HK-2 (cell line): ENCODE measurements around the gene APCDD1.
"Not testable (repeated sequence)": the region's sequence is repeated elsewhere in the genome, so short reads cannot be mapped to it uniquely, and the experiment has no call there.

Experiments
- DNase-seq: peaks from one replicate; pipeline ENCODE4 v3.0.0-alpha.2; 2018; ENCODE audit not compliant: unreplicated experiment

APCDD1 gene

GRCh38 chr18:10463096-10463495, 8.7 kb downstream of the APCDD1 start:
- no peak for DNase-seq

- DNase-seq = no peak
Observed at GRCh38 chr18:10463741-10464140, 9.3 kb downstream of the APCDD1 start.

DNA sequence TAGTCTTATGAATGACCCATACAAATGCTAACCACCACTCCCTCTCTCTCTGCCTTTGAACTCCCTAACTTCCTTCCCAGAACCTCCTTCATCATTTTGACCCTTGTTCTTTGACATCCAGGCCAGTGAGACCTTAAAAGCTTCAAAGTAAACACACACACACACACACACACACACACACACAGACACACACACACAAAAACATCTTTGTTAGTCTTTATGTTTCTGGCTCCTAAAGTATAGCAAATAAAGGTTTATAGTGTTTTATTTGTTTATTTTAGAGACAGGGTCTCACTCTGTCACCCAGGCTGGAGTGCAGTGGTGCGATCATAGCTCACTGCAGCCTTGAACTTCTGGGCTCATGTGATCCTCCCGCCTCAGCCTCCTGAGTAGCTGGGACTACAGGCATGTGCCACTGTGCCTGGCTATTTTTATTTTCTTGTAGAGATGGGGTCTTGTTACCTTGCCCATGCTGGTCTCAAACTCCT, 9.8 kb downstream of the APCDD1 start:
- DNase-seq = not testable (repeated sequence)

DNA sequence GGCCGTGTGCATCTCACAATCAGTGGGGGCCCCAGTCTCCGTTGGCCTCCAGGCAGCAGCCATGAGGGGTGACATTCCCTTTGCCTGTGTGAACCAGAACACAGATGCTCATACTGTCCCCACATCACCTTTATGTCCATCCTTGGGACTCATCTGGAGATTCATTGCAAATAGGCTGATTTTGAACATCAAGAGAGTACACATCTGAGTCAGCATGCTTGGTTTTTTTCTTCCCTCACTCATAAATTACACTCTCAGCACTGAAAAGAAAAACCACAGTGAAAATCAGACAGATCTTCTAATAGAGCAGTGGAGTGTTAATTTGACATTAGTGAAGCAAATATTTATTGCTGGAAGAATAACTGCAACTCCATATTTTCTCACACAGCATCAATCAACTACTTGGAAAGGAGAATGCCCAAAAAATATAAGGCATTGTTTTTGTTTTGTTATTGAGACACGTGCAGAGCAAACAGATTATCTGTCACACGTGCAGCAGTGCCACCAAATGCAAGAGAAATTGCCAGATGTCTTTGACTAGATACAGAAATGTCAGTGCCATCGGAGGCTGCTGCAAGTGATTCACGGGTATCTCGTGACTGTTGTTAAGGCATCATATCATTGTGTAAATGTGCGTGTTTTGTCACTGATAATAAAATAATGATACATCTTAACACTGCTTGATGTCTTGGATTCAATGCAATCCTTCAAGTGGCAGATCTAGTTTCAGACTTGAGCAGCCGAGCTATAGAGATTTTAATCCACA, 10.9 kb downstream of the APCDD1 start:
- no peak for DNase-seq

DNA sequence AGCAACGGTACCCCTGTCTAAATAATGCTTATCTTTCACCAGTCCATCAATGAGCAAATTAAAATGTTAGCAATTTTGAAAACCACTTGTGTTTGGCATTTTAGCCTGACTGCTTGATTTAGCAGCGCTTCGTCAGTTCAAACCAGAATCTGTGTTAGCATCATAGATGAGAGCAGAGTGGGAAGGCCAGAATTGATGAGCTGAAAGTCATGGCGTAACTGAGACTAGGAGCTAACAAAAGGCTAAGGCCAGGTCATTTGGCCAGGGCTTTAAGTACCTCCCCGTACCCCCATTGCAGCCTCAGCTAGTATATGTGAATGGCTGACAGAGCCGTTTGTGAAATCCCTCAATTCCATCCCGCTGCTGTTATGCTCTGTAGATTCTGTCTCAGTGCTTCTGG, 16.0 kb downstream of the APCDD1 start:
- DNase-seq = no peak

- no peak for DNase-seq
Observed at GRCh38 chr18:10471574-10471973, 17.1 kb downstream of the APCDD1 start.

DNA sequence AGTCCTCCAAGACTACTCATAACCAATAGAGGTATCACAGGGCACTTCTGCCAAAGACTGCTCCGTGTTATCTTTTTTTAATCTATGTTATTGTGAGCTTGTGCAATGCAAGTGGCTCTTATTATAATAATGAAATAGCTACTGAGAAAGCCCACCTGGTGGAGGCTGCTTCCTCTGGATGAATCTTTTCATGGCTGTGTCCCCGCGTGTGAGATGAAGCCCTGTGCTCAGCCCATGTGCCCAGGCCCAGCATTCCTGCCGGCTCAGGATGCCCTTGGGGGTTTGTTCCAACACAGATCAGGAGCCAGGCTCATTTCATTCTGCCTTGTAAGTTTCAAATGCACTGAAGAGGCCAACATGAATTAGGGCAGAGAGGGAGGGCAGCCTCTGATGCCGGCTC, 18.7 kb downstream of the APCDD1 start:
- no peak for DNase-seq

DNA sequence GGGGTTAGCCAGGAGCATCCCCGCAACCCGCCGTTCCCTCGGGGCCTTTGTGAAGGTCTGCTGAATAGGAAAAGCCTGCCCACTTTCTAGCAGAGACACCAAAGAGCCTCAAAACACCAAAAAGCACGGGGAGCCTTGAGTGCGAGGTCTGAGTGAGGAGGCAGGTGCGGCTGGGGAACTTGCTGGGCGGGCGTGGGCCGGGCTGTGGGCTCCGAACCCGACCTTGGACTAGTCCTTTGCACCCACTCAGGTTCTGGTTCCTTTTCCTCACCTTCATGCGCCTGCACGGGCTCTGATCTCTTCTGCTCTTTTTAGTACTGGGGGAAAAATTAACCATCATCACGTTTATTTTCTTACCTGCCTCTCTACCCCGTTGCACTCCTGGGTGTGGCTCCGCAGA, 19.9 kb downstream of the APCDD1 start:
- DNase-seq = no peak

GRCh38 chr18:10475276-10475653, 20.8 kb downstream of the APCDD1 start:
- DNase-seq = no peak

DNA sequence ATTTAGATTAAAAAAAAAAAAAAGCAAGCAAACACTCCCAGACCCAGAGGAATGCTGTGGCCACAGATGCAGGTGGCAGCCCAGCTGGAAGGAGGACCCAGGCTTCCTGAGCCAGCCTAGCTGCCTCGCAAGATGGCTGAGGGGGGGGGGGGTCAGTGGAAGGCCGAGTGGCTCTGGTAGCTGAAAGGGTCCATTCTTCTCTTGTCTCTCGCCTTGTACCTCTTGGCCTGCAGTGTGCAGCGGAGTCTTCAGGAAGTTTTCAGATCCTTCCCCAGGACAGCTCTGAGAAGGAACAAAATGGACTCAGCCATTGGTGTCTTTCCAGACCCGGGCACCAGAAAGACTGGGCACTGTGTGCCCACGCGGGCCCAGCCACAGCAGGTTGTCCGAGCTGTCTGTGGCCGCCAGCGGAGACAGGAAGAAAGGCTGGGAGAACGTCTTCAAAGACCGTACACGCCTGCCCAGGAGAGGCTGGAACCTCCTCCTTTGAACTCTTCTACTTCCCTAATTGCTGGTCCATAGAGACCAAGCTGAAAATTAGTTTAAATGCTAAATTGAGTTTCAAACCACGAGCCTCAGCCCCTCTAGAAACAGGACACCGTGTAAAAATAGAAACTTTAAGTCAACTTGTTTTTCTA, 21.3 kb downstream of the APCDD1 start:
- DNase-seq = no peak

DNA sequence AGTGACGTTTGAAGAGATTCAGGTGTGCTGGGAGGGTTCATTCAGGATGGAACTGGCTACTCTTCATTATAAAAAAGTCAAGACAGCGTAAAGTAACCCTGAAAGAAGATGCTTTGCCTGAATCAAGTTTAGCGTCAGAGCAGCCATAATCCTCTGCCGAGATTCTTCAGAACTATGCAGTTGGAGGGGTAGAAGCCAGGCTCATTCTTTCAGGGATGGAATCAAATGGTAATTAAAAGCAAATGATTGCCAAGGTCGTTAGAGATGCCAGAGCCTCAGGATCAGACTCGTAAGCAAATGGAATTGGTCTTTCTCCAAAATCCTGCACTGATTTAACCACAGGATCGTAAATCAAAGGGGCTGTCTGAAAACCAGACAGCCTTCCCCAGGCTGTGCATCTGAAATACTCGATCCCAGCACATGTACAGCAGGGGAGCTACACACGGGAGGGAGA, 21.9 kb downstream of the APCDD1 start:
- DNase-seq = no peak

DNA sequence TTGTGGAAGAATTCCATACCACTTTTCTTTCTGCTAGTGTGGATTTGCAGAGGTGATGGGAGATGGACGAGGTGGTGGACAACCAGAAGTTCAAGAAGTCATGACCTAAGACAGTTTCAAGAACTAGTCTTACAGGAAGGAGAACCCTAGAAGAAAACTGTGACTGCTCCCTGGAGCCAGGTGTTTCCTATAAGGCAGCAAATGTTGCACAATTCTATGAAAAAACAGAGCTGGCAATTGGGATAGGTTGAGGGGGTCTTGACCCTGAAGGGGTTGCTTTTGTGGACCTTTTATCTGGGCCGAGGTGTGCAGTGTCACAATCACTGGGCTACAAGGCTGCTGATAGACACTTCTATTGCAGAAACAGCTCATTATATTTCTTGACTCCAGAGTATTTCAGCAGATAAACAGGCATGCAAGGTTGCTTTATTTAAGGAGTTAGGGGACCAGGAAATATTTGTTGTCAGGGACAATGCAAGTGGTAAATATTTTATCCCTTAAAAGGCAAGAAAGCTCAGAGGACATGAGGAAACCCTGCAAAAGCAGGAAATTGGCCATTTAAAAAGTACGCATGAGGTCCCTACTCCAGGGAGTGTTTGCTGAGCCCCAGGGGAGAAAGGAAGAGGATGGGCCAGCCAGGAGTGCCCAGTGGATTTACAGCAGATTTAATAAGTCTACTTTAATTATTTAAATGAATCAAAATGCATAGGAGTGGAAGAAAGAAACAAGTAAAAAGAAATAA, 22.9 kb downstream of the APCDD1 start:
- no peak for DNase-seq

- no peak for DNase-seq
Observed at GRCh38 chr18:10477863-10478260, 23.4 kb downstream of the APCDD1 start.

DNA sequence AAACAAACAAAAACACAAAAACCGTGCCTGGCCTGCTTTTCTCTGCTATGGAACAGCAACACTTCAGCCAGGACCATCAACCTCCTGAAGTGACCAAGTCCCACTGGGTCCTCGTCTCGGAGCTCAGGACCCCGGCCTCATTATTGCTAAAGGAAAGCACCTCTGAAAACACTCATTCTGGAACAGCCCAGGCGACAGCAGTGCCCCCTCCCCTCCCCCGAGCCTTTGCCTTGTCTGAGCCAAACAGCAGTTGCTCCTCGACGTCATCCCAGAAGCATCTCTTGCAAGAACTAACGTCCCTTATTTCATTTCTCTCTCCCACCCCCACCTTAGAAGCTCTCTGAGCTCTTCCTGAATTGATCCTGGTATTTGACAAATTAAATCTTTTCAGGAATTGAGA, 27.4 kb downstream of the APCDD1 start:
- DNase-seq = no peak

- no peak for DNase-seq
Observed at GRCh38 chr18:10482363-10482984, 28.0 kb downstream of the APCDD1 start.

DNA sequence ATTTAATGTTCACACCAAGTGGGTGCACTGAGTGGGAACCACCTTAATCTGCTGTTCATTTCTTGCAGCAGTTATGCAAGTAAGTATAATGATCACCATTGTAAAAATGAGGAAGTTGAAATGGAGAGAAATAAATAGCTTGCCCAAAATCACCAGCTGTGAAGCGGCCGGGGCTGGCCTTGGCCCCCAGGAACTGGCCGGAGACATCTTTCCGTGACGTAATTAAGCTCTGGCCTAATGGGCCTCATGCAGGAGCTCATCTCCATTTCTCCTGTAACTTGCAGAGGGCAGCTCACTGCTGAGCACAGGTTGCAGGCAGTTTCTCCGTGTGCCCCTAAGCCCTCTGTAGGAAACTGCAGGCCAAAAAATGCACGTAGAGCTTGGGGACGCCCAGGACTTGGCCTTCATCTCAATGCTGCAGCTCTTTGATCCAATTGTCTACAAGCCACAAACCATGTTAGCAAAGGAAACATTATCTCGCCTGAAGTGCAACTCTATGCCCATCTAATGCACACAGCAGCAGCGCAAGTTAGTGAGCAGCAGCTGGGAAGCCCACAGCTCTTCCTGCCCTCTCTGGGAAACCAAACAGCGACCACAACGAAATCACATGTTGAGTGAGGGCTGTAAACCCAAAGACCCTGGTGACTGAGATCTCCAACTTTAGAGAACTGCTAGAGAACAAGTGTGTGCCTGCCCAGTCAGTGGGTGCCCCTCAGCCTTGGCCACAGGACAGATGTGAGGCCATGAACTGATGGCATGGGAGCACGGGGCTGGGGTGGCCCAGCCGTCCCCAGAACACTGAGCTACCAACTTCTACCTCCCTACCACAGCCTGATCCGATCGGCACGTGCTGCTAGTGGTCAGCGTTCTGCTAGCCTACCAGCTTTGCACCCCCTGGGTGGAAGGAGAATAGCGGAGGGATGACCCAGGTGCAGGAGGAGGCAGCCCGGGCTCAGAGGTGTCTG, 28.8 kb downstream of the APCDD1 start:
- DNase-seq = no peak

- DNase-seq = no peak
Observed at GRCh38 chr18:10485475-10485874, 31.0 kb downstream of the APCDD1 start.

DNA sequence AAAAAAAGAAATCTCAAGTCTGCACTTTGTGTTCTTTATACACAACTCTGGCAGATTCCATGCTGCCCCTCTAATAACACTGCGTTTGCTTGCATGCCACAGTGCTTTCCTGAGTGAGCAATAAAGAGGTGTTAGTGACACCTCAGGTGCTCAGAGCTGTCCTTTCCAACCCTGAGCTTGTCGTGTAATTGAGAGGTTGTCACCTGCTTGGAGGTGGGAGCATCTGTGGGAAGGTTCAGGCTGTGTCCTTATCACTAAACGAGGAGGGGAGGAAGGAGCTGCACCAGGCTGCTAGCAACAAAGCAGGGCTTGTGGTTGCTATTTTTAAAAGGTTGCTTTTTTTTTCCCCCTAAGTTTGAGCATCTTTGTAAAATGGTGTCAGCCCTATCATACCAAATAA, 31.9 kb downstream of the APCDD1 start:
- DNase-seq = no peak

DNA sequence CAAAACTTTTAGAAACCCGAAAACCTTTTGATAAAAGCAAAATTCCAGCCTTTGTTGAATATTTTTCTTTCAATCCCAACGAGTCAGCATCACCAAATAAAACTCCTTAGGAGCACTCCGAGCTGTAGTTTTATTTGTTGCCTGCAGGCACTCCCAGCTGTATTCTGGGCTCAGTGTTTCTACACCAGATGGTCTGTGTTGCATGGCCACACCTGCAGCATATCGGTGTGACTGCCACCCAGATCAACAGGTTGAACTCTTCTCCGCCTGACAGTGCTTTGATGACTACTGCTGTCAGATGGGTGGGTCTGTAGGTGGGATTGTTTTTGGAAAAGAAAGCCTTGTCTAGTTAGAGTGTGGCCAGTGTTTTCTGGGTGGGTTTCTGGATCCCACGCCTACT, 32.7 kb downstream of the APCDD1 start:
- no peak for DNase-seq

DNA sequence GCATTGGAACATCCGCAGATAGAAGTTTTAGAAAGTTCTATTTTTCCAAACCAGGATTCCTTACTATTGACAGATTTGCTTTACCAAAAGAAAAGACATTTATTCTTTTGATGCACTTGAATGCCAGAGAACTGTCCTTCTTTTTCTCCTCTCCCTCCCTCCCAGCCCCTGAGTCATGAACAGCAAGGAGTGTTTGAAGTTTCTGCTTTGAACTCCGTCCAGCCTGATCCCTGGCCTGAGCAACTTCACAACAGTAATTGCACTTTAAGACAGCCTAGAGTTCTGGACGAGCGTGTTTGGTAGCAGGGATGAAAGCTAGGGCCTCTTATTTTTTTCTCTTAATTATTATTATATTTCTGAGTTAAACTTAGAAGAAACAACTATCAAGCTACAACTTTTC, 33.6 kb downstream of the APCDD1 start:
- no peak for DNase-seq
